GM23338 (cell line): ENCODE data around the gene IFITM1. TPM values are rescaled to one million over a fixed set of nuclear protein-coding genes. Genes with fewer than 3 reads are reported as not detected.
A peak's percentile ranks its signal among the peaks of the same experiment; 100 is the strongest.

Source experiments
- ATAC-seq: fragments of 200-7000 bp; cut with Tn5 transposase; 3 replicates; pipeline ENCODE4 v1.9.1; 2020
- DNase-seq: peaks from one replicate; pipeline ENCODE4 v3.0.0-alpha.2; 2015; ENCODE audit warnings: low spot score
- H2AFZ ChIP-seq: fragments of 200-600 bp; sonication (generic); 2 replicates; pipeline ENCODE4 v1.8.0; 2016; ENCODE audit warnings: antibody characterized with exemption, mild to moderate bottlenecking, moderate library complexity
- H3F3A ChIP-seq: fragments of 200-600 bp; sonication (generic); replicated peaks from 2 replicates; pipeline ENCODE4 v1.8.0; 2017; ENCODE audit warnings: antibody characterized with exemption, mixed run types, low read depth
- H3K27ac ChIP-seq: fragments of 200-600 bp; sonication (generic); 2 replicates; pipeline ENCODE4 v1.6.1; 2016; ENCODE audit warnings: low read depth
- H3K27me3 ChIP-seq: fragments of 200-600 bp; sonication (generic); 2 replicates; pipeline ENCODE4 v1.8.0; 2016; ENCODE audit warnings: mild to moderate bottlenecking, mixed run types, moderate library complexity; ENCODE audit not compliant: insufficient read depth
- H3K36me3 ChIP-seq: fragments of 200-600 bp; sonication (generic); 2 replicates; pipeline ENCODE4 v1.8.0; 2016; ENCODE audit warnings: mild to moderate bottlenecking; ENCODE audit not compliant: insufficient read depth
- H3K4me1 ChIP-seq: fragments of 200-600 bp; sonication (generic); 2 replicates; pipeline ENCODE4 v1.8.0; 2016; ENCODE audit warnings: mild to moderate bottlenecking, moderate library complexity; ENCODE audit not compliant: insufficient read depth
- H3K4me2 ChIP-seq: fragments of 200-600 bp; sonication (generic); 2 replicates; pipeline ENCODE4 v1.7.1; 2017; ENCODE audit warnings: mixed run types
- H3K4me3 ChIP-seq: fragments of 200-600 bp; sonication (generic); 2 replicates; pipeline ENCODE4 v1.6.1; 2016; ENCODE audit warnings: mixed run types
- H3K79me2 ChIP-seq: fragments of 200-600 bp; sonication (generic); replicated peaks from 2 replicates; pipeline ENCODE4 v1.8.0; 2017; ENCODE audit warnings: mild to moderate bottlenecking; ENCODE audit not compliant: insufficient read depth
- H3K9me2 ChIP-seq: fragments of 200-600 bp; sonication (generic); 2 replicates; pipeline ENCODE4 v1.8.0; 2017; ENCODE audit not compliant: insufficient read depth
- H4K20me1 ChIP-seq: fragments of 200-600 bp; sonication (generic); replicated peaks from 2 replicates; pipeline ENCODE4 v1.8.0; 2017; ENCODE audit warnings: mild to moderate bottlenecking; ENCODE audit not compliant: insufficient read depth
- H3K27ac Mint-ChIP-seq: 2 replicates; pipeline ENCODE4 v1.8.0; 2020; ENCODE audit warnings: inconsistent platforms, mild to moderate bottlenecking, moderate library complexity, mixed read lengths
- H3K27me3 Mint-ChIP-seq: 3 replicates; pipeline ENCODE4 v1.8.0; 2022; ENCODE audit warnings: low read depth, mild to moderate bottlenecking, moderate library complexity, mixed read lengths, inconsistent platforms; ENCODE audit not compliant: insufficient read depth, poor library complexity
- H3K36me3 Mint-ChIP-seq: 3 replicates; pipeline ENCODE4 v1.8.0; 2021; ENCODE audit warnings: low read depth, mild to moderate bottlenecking, inconsistent platforms, moderate library complexity, mixed read lengths
- H3K4me1 Mint-ChIP-seq: 3 replicates; pipeline ENCODE4 v1.8.0; 2020; ENCODE audit warnings: mild to moderate bottlenecking, inconsistent platforms, mixed read lengths
- H3K4me3 Mint-ChIP-seq: 3 replicates; pipeline ENCODE4 v1.8.0; 2021; ENCODE audit warnings: moderate library complexity, mild to moderate bottlenecking, inconsistent platforms, mixed read lengths
- H3K9me3 Mint-ChIP-seq: 3 replicates; pipeline ENCODE4 v1.8.0; 2020; ENCODE audit warnings: moderate library complexity, mild to moderate bottlenecking, inconsistent platforms, mixed read lengths
- CREB1 ChIP-seq: fragments of 250-450 bp; sonication (Bioruptor Pico); IDR thresholded peaks from 2 replicates; pipeline ENCODE4 v1.5.0; 2020; ENCODE audit warnings: low read depth, mild to moderate bottlenecking, moderate library complexity
- EZH2 ChIP-seq: fragments of 200-600 bp; sonication (generic); IDR thresholded peaks from one replicate; pipeline ENCODE4 v1.8.0; 2017; ENCODE audit warnings: antibody characterized with exemption, mild to moderate bottlenecking, low read depth; ENCODE audit not compliant: unreplicated experiment
- EZH2phosphoT487 ChIP-seq: fragments of 200-600 bp; sonication (generic); IDR thresholded peaks from one replicate; pipeline ENCODE4 v1.8.1; 2018; ENCODE audit warnings: antibody characterized with exemption; ENCODE audit not compliant: unreplicated experiment
- JUNB ChIP-seq: IDR thresholded peaks from one replicate; pipeline ENCODE4 v1.6.1; 2016; ENCODE audit warnings: antibody characterized with exemption; ENCODE audit not compliant: unreplicated experiment
- NANOG ChIP-seq: IDR thresholded peaks from 2 replicates; pipeline ENCODE4 v1.6.1; 2016; ENCODE audit warnings: antibody characterized with exemption, borderline replicate concordance
- REST ChIP-seq: IDR thresholded peaks from one replicate; pipeline ENCODE4 v1.6.1; 2018; ENCODE audit warnings: antibody characterized with exemption; ENCODE audit not compliant: unreplicated experiment
- ZNF114 ChIP-seq: fragments of 250-450 bp; sonication (Bioruptor Pico); IDR thresholded peaks from 2 replicates; pipeline ENCODE4 v1.5.0; 2020; ENCODE audit warnings: mild to moderate bottlenecking, moderate library complexity
- ZNF331 ChIP-seq: fragments of 250-450 bp; sonication (Bioruptor Pico); IDR thresholded peaks from 2 replicates; pipeline ENCODE4 v1.5.0; 2020; ENCODE audit warnings: low read depth, mild to moderate bottlenecking, moderate library complexity
- ZNF462 ChIP-seq: fragments of 250-450 bp; sonication (Bioruptor Pico); IDR thresholded peaks from 2 replicates; pipeline ENCODE4 v1.5.0; 2020; ENCODE audit warnings: mild to moderate bottlenecking, moderate library complexity
- polyA plus RNA-seq: library from polyadenylated mRNA; unstranded; fragments of >200 nt; fragmentation: Nextera tagmentation; extraction: Ambion mirVana; gene quantifications from 2 replicates; pipeline ENCODE4 v1.2.1, GENCODE V29; 2016
- total RNA-seq: library from RNA; depleted of rRNA; stranded (reverse); fragments of >200 nt; shearing (Covaris generic); gene quantifications from 2 replicates; pipeline ENCODE4 v1.2.3, GENCODE V29; 2014

Gene IFITM1
- total and polyA plus RNA-seq, 2 experiments from 2014 or later: 396 to 1,194 TPM

DNA sequence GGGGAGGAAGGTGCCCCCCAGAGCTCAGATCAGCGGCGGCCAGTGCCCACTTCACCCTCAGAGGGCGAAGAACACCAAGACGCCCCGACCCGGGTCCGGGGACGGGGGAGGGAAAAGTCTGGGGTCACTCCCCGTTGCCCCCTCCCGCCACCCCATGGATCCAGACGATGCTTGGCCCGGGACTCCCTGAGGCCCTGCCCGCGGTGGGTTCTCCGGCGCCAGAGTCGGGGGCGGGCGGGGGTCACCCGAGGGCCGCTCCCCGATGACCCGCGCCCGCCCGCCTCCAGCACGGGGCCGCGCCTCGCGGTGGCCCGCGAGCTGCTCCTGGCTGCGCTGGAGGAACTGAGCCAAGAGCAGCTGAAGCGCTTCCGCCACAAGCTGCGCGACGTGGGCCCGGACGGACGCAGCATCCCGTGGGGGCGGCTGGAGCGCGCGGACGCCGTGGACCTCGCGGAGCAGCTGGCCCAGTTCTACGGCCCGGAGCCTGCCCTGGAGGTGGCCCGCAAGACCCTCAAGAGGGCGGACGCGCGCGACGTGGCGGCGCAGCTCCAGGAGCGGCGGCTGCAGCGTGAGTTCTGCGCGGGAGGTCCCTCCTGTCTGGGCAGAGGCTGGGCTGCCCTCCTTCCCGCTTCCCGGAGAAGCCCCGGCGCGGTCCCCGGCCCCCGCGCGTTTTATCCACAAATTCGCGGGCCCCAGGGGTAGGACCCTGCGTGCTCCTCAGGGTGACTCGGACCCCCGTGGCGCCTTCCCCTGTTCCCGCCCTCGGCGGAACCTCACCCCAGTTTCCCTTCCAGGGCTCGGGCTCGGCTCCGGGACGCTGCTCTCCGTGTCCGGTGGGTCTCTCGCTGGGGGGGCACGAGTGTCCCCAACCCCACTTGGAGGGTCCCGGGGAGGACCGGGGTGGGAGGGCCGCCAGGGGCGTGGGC is 34.5 kb upstream of the IFITM1 start:
- H3K9me3 Mint-ChIP-seq: no peaks in the 10 kb centered on the region
- Histone ChIP-seq H4K20me1 (no peaks in the 10 kb centered on the region), H3K27me3 (peaks cover 54% of the 10 kb centered on the region), H3F3A (no peaks in the 10 kb centered on the region; the same call in 1 of the 2 replicates), H2AFZ (peak overlapping the region; percentile 72), H3K27ac (no peak overlapping the region), H3K4me2 (peak overlapping the region; percentile 74), H3K9me2 (no peaks in the 10 kb centered on the region), H3K4me1 (no peaks in the 10 kb centered on the region), H3K36me3 (no peaks in the 10 kb centered on the region), H3K4me3 (peak overlapping the region; percentile 51), H3K79me2 (no peaks in the 10 kb centered on the region)
- H3K4me1 Mint-ChIP-seq: peaks cover 29% of the 10 kb centered on the region
- TF ChIP-seq NANOG: no peak
- no peak for TF ChIP-seq ZNF462 (CRISPR knock-in tag)
- TF ChIP-seq JUNB: no peak
- TF ChIP-seq REST: no peak
- TF ChIP-seq EZH2: peak; percentile 19
- no peak for TF ChIP-seq ZNF331 (CRISPR knock-in tag)
- TF ChIP-seq CREB1: no peak
- TF ChIP-seq ZNF114 (CRISPR knock-in tag): no peak
- TF ChIP-seq EZH2phosphoT487: peak; percentile 8
- ATAC-seq (peak; percentile 21), DNase-seq (no peak)
- H3K4me3 Mint-ChIP-seq: no peak overlapping the region
- peaks cover 57% of the 10 kb centered on the region for H3K27me3 Mint-ChIP-seq
- no peak overlapping the region for H3K27ac Mint-ChIP-seq
- no peaks in the 10 kb centered on the region; the same call in 2 of the 3 replicates for H3K36me3 Mint-ChIP-seq
